ENCODE measurements around the gene C1QL4.

C1QL4 gene

GRCh38 chr12:49340971-49341776 is 4.2 kb upstream of the C1QL4 start:
- TF ChIP-seq EZH2phosphoT487 (IDR thresholded peaks at IDR 0.05; ENCODE audit: low read depth) (no peak), CTCF (IDR thresholded peaks at IDR 0.05; ENCODE audit: low read depth, low read length) (no peak)
- no peaks in the 10 kb centered on the region for H3K36me3 ChIP-seq (replicated peaks; ENCODE audit: low read depth, low read length)
- no peaks in the 10 kb centered on the region for H3K79me2 ChIP-seq (ENCODE audit: low read length)
- H3K27me3 ChIP-seq (ENCODE audit: low read depth, low read length), result peaks cover 5% of the 10 kb centered on the region
- no peaks in the 10 kb centered on the region for H4K20me1 ChIP-seq (ENCODE audit: insufficient read depth, low read length)
- H3K9me3 ChIP-seq (ENCODE audit: insufficient read depth, low read length), result no peaks in the 10 kb centered on the region
- peaks cover 15% of the 10 kb centered on the region; the same call in 1 of the 2 replicates for H3K4me1 ChIP-seq (ENCODE audit: low read length)
- H3K4me3 ChIP-seq (ENCODE audit: low read length), result no peak overlapping the region
- no peak overlapping the region for H3K4me2 ChIP-seq (ENCODE audit: low read length)
- H2AFZ ChIP-seq (ENCODE audit: low read depth, low read length), result no peak overlapping the region
- H3K9ac ChIP-seq (ENCODE audit: low read length), result no peak overlapping the region
- no peak overlapping the region for H3K27ac ChIP-seq (ENCODE audit: low read length)

DNA sequence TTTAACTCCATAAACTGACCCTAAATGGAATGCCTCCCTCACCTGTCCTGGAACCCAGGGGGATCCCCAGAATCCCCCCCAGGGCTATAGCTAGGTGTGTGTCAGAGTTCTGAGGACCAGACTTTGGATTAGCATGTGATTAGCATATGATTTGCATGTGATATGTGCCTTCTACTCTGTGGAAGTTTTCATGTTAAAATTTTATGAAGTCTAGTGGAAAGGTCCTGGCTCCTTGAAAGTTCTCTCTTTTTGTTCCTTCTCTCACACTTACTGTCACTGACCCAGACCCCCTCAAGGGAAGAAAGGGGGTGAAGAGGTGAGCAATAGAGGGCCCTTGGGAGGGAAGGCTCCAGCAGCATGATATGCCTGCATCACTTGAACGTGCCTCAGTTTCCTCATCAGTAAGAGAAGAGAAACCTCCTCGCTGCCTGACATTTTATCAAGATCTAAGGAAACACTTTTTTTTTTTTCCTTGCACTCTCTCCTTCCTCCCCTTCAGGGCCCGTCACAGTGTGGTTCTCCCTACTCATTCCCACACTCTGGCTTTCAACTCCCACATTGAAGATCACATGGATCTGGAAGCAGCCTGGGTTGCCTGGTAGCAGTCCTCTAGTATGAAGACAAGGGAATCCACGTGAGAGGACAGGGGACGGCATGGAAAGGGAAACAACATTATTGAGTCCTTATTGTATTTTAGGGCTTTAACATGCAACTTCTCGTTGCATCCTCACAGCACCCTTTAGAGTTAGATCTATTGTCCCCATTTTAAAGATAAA is 3.3 kb upstream of the C1QL4 start:
- H3K27me3 ChIP-seq (ENCODE audit: low read depth, low read length), result peaks cover 5% of the 10 kb centered on the region
- H3K4me1 ChIP-seq (ENCODE audit: low read length), result peaks cover 15% of the 10 kb centered on the region; the same call in 1 of the 2 replicates

DNA sequence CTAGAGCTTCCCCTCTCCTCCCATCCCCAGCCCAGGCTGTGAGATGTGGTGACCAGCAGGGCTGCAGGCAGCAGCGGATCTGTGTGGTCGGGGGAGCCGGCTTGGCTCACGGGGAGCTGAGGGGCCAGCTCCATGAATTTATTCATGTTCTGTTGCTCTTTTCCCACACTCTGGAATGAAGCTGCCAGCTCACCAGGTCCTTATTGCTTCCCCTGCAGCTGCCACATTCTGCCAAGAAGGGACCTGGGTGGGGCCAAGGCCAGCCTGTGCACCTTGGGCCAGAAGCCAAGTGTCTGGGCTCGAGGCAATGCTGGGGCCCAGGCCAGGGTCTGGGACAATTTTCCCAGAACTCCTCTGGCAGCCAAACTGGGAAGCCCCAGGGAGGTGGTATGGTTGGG is 2.5 kb upstream of the C1QL4 start:
- H3K79me2 ChIP-seq (ENCODE audit: low read length), result no peaks in the 10 kb centered on the region
- no peak overlapping the region for H2AFZ ChIP-seq (ENCODE audit: low read depth, low read length)
- H3K27me3 ChIP-seq (ENCODE audit: low read depth, low read length), result peaks cover 5% of the 10 kb centered on the region
- no peaks in the 10 kb centered on the region for H3K36me3 ChIP-seq (replicated peaks; ENCODE audit: low read depth, low read length)
- no peak overlapping the region for H3K27ac ChIP-seq (ENCODE audit: low read length)
- H3K4me1 ChIP-seq (ENCODE audit: low read length), result peaks cover 15% of the 10 kb centered on the region; the same call in 1 of the 2 replicates
- H4K20me1 ChIP-seq (ENCODE audit: insufficient read depth, low read length), result no peaks in the 10 kb centered on the region
- H3K4me3 ChIP-seq (ENCODE audit: low read length), result no peak overlapping the region
- TF ChIP-seq CTCF (IDR thresholded peaks at IDR 0.05; ENCODE audit: low read depth, low read length) (no peak), EZH2phosphoT487 (IDR thresholded peaks at IDR 0.05; ENCODE audit: low read depth) (no peak)
- H3K9me3 ChIP-seq (ENCODE audit: insufficient read depth, low read length), result no peaks in the 10 kb centered on the region
- no peak overlapping the region for H3K4me2 ChIP-seq (ENCODE audit: low read length)
- no peak overlapping the region for H3K9ac ChIP-seq (ENCODE audit: low read length)

More for the DNA sequence above, 3.3 kb upstream of the C1QL4 start:
- no peaks in the 10 kb centered on the region for H3K79me2 ChIP-seq (ENCODE audit: low read length)
- no peak overlapping the region for H3K27ac ChIP-seq (ENCODE audit: low read length)
- no peak overlapping the region for H3K4me3 ChIP-seq (ENCODE audit: low read length)
- H3K9me3 ChIP-seq (ENCODE audit: insufficient read depth, low read length), result no peaks in the 10 kb centered on the region
- TF ChIP-seq EZH2phosphoT487 (IDR thresholded peaks at IDR 0.05; ENCODE audit: low read depth), result no peak
- no peak for TF ChIP-seq CTCF (IDR thresholded peaks at IDR 0.05; ENCODE audit: low read depth, low read length)
- no peak overlapping the region for H2AFZ ChIP-seq (ENCODE audit: low read depth, low read length)
- no peaks in the 10 kb centered on the region for H3K36me3 ChIP-seq (replicated peaks; ENCODE audit: low read depth, low read length)
- no peak overlapping the region for H3K9ac ChIP-seq (ENCODE audit: low read length)
- H3K4me2 ChIP-seq (ENCODE audit: low read length), result no peak overlapping the region
- no peaks in the 10 kb centered on the region for H4K20me1 ChIP-seq (ENCODE audit: insufficient read depth, low read length)

GRCh38 chr12:49338830-49339463 is 2.0 kb upstream of the C1QL4 start:
- Histone ChIP-seq H3K27ac (ENCODE audit: low read length) (no peak overlapping the region), H3K79me2 (ENCODE audit: low read length) (no peaks in the 10 kb centered on the region), H3K4me2 (ENCODE audit: low read length) (no peak overlapping the region), H2AFZ (ENCODE audit: low read depth, low read length) (no peak overlapping the region), H3K4me3 (ENCODE audit: low read length) (no peak overlapping the region), H4K20me1 (ENCODE audit: insufficient read depth, low read length) (no peaks in the 10 kb centered on the region), H3K4me1 (ENCODE audit: low read length) (peaks cover 15% of the 10 kb centered on the region; the same call in 1 of the 2 replicates), H3K9ac (ENCODE audit: low read length) (no peak overlapping the region), H3K36me3 (replicated peaks; ENCODE audit: low read depth, low read length) (no peaks in the 10 kb centered on the region), H3K9me3 (ENCODE audit: insufficient read depth, low read length) (no peaks in the 10 kb centered on the region), H3K27me3 (ENCODE audit: low read depth, low read length) (peaks cover 5% of the 10 kb centered on the region)
- no peak for TF ChIP-seq CTCF (IDR thresholded peaks at IDR 0.05; ENCODE audit: low read depth, low read length)
- TF ChIP-seq EZH2phosphoT487 (IDR thresholded peaks at IDR 0.05; ENCODE audit: low read depth), result no peak

Measured in OCI-LY3 (cell line).